ENCODE data around the gene PLCB1. TPM values are rescaled to one million over a fixed set of nuclear protein-coding genes. Genes with fewer than 3 reads are reported as not detected.
A peak's percentile ranks its signal among the peaks of the same experiment; 100 is the strongest.

PLCB1 gene
- total and polyA plus RNA-seq, 5 experiments from 2014 or later, result 1.4 to 3.8 (median 2.8) TPM

DNA sequence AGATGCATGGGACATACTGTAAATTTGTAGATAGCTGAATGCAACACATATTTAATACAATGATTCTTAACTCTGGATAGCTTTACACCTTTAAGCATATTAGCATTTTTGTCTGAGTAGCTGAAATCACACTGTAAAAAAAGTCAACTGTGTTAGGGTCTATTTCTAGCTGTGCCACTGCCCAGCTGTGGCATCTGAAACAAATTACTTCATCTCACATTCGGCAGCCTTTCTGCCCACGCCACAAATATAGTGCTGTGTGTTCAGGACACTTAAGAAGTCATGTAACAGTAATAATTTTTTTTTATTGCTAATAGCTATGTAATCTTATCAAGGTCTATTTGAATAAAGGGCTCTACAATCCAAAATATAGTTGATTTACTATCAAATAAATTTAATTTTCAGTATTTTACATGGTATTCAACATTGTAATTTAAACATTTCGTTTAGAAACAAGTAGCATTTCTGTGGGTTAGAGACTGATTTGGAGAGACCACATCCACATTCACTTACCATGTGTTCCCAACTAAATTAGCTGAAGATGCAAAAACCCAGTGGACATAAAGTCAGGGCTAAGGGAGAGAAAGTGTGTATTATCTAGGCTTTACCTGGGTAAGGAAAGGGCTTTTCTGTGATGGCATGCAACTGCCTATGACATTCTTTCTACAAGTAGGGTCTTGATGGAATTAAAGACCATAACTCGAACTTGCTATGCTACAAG, 276.7 kb downstream of the PLCB1 start:
- H3K36me3 Mint-ChIP-seq, result no peaks in the 10 kb centered on the region
- no peak overlapping the region for H3K4me3 Mint-ChIP-seq
- no peaks in the 10 kb centered on the region for H3K4me1 Mint-ChIP-seq
- POLR2A ChIA-PET, result no interaction called here
- no peak overlapping the region for H3K27ac Mint-ChIP-seq
- peaks cover 0 to 2% (median 0%) of the 10 kb centered on the region in 5 donors for H3K27me3 Mint-ChIP-seq
- DNase-seq (no peak), ATAC-seq (no peak)
- no peaks in the 10 kb centered on the region for H3K9me3 Mint-ChIP-seq

DNA sequence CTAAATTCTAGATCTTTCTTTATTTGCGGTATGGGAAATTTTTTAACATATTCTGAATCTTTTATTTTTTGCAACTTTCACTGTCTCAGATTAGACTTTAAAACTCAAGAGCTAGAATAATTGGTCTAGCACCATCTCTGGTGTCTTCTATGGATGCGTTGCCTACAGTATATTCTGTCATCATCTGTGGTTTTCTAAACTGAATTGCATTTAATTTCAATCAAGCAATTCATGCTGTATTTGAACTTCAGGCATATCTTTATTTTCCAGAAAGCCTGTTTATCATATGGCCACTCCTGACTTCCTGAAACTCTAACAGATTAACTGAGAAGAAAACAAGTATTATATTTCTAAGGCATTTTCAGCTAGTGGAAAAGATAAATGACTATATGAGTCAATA, 281.6 kb downstream of the PLCB1 start:
- no peaks in the 10 kb centered on the region for H3K36me3 Mint-ChIP-seq
- POLR2A ChIA-PET, result no interaction called here
- no peaks in the 10 kb centered on the region for H3K9me3 Mint-ChIP-seq
- no peak overlapping the region for H3K4me3 Mint-ChIP-seq
- H3K27ac Mint-ChIP-seq, result no peak overlapping the region
- DNase-seq (no peak), ATAC-seq (no peak)
- peaks cover 0 to 3% (median 0%) of the 10 kb centered on the region in 5 donors for H3K27me3 Mint-ChIP-seq
- H3K4me1 Mint-ChIP-seq, result no peaks in the 10 kb centered on the region

DNA sequence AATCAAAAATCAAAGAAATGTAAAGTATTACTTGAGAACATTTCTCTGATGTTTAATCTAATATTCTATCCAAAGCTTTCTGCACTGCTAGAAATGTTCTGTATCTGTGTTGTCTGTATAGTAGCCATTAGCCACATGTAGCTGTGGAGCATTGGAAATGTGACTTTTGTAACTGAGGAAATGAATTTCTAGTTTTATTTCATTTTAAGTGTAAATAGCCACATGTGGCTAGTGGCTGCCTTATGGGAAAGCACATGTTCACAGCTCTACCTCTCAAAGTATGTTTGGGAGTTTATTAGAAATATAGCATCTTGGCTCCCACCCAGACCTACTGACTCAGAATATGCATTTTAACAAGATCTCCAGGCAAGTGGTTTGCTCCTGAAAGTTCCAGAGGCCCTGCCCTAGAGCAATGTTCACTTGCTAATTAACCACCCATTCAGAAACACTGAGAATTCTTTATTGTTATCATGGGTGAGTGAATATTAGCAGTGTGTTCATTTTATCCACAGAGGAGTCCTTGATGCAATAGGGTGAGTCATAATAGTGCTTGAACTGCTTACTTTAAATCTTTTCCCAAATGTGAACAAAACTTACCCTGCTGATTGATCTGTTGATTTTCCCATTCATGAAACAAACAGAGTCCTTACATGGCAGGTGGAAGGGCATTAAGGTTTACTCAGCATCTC, 282.7 kb downstream of the PLCB1 start:
- Mint-ChIP-seq H3K27me3 (peaks cover 0 to 3% (median 0%) of the 10 kb centered on the region in 5 donors), H3K36me3 (no peaks in the 10 kb centered on the region), H3K4me3 (no peak overlapping the region), H3K4me1 (no peaks in the 10 kb centered on the region), H3K9me3 (no peaks in the 10 kb centered on the region), H3K27ac (no peak overlapping the region)
- no peak for ATAC-seq
- no peak for DNase-seq
- POLR2A ChIA-PET, result no interaction called here

DNA sequence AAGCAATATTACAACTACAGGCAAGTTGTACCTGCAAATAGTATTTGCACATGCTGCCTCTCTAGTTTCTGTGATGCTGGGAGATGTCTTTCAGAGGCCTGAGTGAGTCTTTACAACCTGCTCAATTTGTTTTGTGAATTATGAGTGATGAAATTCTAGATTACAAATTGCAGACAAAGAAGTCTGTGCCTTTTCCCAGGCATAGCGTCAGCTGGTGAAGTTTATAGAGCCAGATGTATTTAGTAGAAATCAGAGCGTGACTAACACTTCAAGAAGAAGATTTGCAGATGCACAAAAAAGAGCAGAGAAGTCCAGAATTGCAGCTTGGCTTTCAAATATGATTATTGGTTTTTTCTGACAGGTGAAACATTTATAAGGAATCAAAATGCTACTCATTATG, 289.9 kb downstream of the PLCB1 start:
- peaks cover 0 to 2% (median 0%) of the 10 kb centered on the region in 5 donors for H3K27me3 Mint-ChIP-seq
- H3K36me3 Mint-ChIP-seq, result peaks cover 0 to 2% (median 0%) of the 10 kb centered on the region in 3 donors
- H3K27ac Mint-ChIP-seq, result no peak overlapping the region
- peaks cover 0 to 4% (median 0%) of the 10 kb centered on the region in 4 donors for H3K4me1 Mint-ChIP-seq
- POLR2A ChIA-PET, result no interaction called here
- no peak overlapping the region for H3K4me3 Mint-ChIP-seq
- ATAC-seq (no peak), DNase-seq (no peak)
- peaks cover 0 to 2% (median 0%) of the 10 kb centered on the region in 9 donors for H3K9me3 Mint-ChIP-seq

DNA sequence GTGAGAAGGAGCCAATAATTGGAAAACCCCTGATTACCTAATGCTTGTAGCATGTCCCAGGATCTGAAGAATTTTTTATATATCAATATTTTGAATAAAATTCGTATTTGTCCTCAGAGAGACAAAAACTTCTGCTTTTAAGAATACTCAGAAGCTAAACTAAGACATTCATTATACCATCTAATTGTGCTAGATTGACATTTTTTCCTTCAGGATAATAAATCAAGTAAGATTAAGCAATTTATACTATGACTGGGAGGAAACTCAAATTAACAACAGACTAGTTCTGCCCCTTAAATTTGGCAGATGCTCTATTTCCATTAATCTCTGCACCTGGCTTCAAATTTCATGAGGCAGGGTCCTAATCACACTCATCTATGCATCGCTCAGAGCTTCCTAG, 291.4 kb downstream of the PLCB1 start:
- H3K27ac Mint-ChIP-seq, result no peak overlapping the region
- POLR2A ChIA-PET, result no interaction called here
- peaks cover 0 to 9% (median 0%) of the 10 kb centered on the region in 4 donors for H3K4me1 Mint-ChIP-seq
- ATAC-seq (no peak), DNase-seq (no peak)
- peaks cover 0 to 2% (median 0%) of the 10 kb centered on the region in 3 donors for H3K36me3 Mint-ChIP-seq
- H3K27me3 Mint-ChIP-seq, result no peaks in the 10 kb centered on the region
- H3K4me3 Mint-ChIP-seq, result no peak overlapping the region
- peaks cover 0 to 2% (median 0%) of the 10 kb centered on the region in 9 donors for H3K9me3 Mint-ChIP-seq

DNA sequence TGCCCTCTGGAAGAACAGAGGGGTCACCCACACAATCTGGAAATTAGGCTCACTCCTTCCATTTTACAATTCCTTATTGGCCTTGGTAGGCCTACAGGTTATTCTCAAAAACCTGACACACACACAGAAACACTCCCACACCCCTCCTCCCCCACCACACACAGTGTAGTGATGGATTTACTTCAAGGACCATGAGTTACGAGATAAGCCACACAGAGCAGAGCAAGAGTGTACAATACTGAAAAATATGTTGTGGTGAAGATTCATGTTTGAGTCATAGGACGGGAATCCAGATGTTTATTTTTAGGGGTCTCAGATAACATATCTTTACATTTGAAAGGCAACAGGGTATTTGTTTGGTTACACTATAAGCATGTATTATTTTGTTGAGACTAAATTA, 291.9 kb downstream of the PLCB1 start:
- Mint-ChIP-seq H3K27ac (no peak overlapping the region), H3K27me3 (no peaks in the 10 kb centered on the region), H3K4me1 (peaks cover 0 to 15% (median 0%) of the 10 kb centered on the region in 4 donors), H3K36me3 (peaks cover 0 to 2% (median 0%) of the 10 kb centered on the region in 3 donors), H3K9me3 (peaks cover 0 to 2% (median 0%) of the 10 kb centered on the region in 9 donors), H3K4me3 (no peak overlapping the region)
- POLR2A ChIA-PET, result no interaction called here
- ATAC-seq, result no peak
- no peak for DNase-seq

DNA sequence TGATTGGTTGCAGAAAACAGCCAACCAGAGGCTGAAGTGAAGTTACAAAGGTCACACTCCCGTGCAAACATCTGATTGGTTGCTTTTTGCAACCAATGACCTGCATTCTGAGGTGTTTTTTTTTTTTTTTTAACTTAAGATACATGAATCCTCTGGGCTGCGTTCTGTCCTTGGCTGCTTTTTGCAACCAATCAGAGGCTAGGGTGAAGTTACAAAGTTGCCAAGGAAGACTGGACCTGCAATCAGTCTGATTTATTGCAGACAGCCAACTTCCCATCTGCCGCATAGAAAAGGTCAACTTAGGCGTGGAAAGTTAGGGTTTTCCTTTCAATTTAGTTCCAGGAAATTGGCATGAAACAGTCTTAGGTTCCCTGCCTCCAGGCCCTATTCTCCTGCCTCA, 292.9 kb downstream of the PLCB1 start:
- Mint-ChIP-seq H3K27me3 (no peaks in the 10 kb centered on the region), H3K9me3 (peaks cover 0 to 2% (median 0%) of the 10 kb centered on the region in 9 donors), H3K4me3 (no peak overlapping the region), H3K27ac (no peak overlapping the region), H3K36me3 (peaks cover 0 to 2% (median 0%) of the 10 kb centered on the region in 3 donors), H3K4me1 (peaks cover 0 to 21% (median 0%) of the 10 kb centered on the region in 4 donors)
- POLR2A ChIA-PET, result no interaction called here
- DNase-seq (no peak), ATAC-seq (no peak)

DNA sequence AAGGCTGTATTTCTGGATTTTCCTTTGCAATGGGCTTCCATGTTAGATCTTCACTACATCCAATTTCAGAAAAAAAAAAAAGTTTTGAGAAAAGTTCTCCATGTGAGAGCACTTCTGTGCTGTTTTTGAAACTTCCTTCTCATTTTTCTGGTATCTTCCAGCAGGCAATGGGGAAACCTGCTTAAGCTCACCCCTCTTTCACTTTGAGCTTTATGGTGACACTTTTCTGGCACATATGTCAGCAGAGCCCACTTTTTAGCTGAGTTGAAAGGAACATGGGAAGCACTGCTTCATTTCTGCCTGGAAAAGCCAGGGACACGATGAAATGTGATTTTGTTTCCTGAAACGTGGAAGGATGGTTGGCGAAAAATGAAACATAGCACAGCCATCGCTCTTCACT, 293.7 kb downstream of the PLCB1 start:
- peaks cover 0 to 23% (median 0%) of the 10 kb centered on the region in 4 donors for H3K4me1 Mint-ChIP-seq
- peaks cover 0 to 2% (median 0%) of the 10 kb centered on the region in 3 donors for H3K36me3 Mint-ChIP-seq
- H3K27me3 Mint-ChIP-seq, result no peaks in the 10 kb centered on the region
- POLR2A ChIA-PET, result no interaction called here
- no peak for ATAC-seq
- H3K9me3 Mint-ChIP-seq, result peaks cover 0 to 2% (median 0%) of the 10 kb centered on the region in 9 donors
- H3K4me3 Mint-ChIP-seq, result no peak overlapping the region
- no peak for DNase-seq
- H3K27ac Mint-ChIP-seq, result no peak overlapping the region

DNA sequence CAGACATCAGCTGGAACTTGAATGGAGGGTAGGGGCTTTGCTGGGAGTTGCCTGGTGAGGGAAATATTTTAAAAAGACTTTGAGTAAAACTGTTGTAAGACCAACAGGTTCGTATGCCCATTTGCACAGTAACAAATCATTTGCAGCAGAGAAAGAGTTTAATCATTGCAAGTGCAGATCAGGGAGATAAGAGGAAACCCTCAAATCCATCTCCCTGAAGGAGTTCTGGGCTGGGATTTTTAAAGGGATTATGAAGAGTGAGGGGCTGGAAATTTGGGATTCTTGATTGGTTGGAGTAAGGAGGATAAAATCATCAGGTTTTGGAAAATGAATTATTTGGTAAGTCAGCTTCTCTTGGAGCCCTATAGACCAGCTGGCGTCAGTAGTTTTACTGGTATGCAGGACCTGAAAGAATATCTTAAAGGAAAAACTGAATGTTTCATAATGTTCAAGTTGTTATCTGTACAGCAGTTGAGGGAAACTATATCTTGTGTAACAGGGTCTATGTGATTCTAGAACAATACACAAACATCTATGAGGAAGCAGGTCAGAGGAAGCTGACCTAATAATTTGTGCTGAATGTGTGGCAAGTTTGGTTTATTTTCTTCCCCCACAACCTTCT, 295.5 kb downstream of the PLCB1 start:
- no peak overlapping the region for H3K4me3 Mint-ChIP-seq
- H3K36me3 Mint-ChIP-seq, result peaks cover 0 to 2% (median 2%) of the 10 kb centered on the region in 3 donors
- ATAC-seq, result no peak
- no peak overlapping the region for H3K27ac Mint-ChIP-seq
- DNase-seq, result no peak
- peaks cover 0 to 2% (median 0%) of the 10 kb centered on the region in 9 donors for H3K9me3 Mint-ChIP-seq
- POLR2A ChIA-PET, result no interaction called here
- no peaks in the 10 kb centered on the region for H3K27me3 Mint-ChIP-seq
- H3K4me1 Mint-ChIP-seq, result peaks cover 0 to 23% (median 0%) of the 10 kb centered on the region in 4 donors

DNA sequence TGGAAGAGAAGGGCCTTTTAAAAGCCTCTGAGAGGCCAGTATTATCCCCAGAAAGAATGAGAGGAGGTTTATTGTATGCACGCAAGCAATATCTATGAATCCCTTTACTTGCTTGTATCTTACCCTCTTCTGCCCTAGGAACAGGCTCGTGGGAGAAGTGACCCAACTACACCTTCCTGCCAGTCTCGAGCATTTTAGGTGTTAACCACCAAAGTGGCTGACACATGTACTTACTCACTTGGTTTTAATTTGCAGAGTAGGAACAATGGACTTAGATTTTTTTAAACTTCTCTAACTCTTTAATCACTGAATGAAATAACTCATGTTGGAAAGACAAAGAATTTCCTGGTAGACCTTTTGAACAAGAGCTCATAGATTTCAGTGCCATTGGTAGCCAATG, 296.9 kb downstream of the PLCB1 start:
- peaks cover 0 to 2% (median 0%) of the 10 kb centered on the region in 9 donors for H3K9me3 Mint-ChIP-seq
- no peak for ATAC-seq
- H3K36me3 Mint-ChIP-seq, result peaks cover 0 to 2% (median 2%) of the 10 kb centered on the region in 3 donors
- H3K27ac Mint-ChIP-seq, result no peak overlapping the region
- DNase-seq, result no peak
- H3K27me3 Mint-ChIP-seq, result no peaks in the 10 kb centered on the region
- H3K4me1 Mint-ChIP-seq, result peaks cover 0 to 23% (median 0%) of the 10 kb centered on the region in 4 donors
- POLR2A ChIA-PET, result no interaction called here
- peak overlapping the region in 1 of 10 donors; percentile 20 for H3K4me3 Mint-ChIP-seq

DNA sequence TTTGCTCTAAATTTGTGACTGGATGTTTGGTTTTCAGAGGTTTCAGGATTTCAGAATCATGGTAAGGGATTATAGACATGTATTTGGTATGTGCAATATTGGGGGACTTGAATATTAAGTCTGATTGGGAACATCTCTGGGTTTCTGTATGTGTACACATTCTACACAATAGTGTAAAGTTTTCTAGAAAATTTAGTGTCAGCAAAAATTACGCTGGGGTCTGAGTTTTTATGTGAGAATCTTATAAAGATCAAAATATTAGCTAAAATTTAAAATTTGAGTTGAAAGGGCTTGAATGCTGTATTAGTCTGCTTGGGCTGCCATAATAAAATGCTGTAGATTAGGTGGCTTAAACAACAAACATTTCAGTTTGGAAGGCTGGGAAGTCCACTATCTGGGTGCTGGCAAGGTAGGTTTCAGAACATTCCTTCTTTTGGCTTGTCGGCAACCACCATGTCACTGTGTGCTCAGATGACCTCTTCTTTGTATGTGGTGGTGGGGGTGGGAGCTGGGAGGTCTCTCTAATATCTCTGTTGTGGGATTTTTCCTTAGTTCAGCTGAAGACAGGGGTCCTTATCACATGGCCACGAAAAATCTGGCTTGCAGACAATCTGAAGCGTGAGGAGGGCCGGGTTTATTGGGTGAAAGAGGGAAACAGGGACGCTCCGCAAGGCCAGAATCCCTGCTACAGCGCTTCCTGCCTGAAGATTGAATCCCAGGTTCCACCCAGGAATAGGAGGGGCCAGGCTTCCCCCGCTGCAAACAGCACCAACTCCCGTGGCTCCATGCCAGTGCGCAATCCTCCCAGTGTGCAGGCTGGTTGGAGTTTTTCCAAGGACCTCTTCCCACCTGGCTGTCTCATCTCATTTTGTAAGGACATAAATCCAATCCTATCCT, 299.7 kb downstream of the PLCB1 start:
- no peak overlapping the region for H3K27ac Mint-ChIP-seq

DNA sequence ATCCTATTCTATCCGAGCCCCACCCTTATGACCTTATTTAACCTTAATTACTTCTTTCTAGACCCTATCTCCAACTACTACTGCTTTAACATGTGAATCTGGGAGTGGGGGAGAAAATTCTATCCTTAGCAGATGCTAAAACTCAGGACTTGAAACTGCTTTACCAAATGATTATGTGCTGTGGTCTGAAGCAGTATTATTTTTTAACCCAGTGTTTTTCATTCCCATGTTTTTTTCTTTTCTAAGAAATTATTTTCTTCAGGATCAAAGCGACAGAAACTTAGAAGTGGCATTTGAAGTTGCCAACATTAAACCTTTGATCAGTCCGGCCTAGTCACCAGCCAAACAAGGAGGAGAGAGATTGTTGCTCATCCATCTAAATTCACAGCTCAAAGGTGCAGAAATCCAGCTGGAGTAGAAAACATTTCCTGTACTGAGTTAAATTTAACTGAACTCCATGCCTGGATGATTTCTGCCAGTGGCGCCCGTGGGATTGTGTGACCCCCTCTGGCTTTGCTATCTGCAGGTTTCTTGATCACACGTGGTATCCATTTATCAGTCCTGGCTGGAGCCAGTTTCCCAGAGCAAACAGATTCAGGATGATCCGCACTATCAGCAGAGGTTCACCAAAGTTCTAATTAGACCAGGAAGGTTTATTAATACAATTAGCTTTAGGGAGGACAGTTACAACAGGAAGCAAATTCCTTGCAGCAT, 300.5 kb downstream of the PLCB1 start:
- no peak overlapping the region for H3K27ac Mint-ChIP-seq

More for the DNA sequence above, 299.7 kb downstream of the PLCB1 start:
- Mint-ChIP-seq H3K4me1 (peaks cover 0 to 24% (median 0%) of the 10 kb centered on the region in 4 donors), H3K9me3 (no peaks in the 10 kb centered on the region), H3K36me3 (peaks cover 0 to 2% (median 0%) of the 10 kb centered on the region in 3 donors), H3K4me3 (no peak overlapping the region), H3K27me3 (no peaks in the 10 kb centered on the region)
- no peak for ATAC-seq
- DNase-seq, result no peak
- POLR2A ChIA-PET, result no interaction called here

More for the DNA sequence above, 300.5 kb downstream of the PLCB1 start:
- H3K9me3 Mint-ChIP-seq, result no peaks in the 10 kb centered on the region
- H3K27me3 Mint-ChIP-seq, result no peaks in the 10 kb centered on the region
- H3K4me3 Mint-ChIP-seq, result no peak overlapping the region
- peaks cover 0 to 22% (median 0%) of the 10 kb centered on the region in 4 donors for H3K4me1 Mint-ChIP-seq
- ATAC-seq (no peak), DNase-seq (no peak)
- H3K36me3 Mint-ChIP-seq, result peaks cover 0 to 2% (median 0%) of the 10 kb centered on the region in 3 donors
- POLR2A ChIA-PET, result no interaction called here

All from naive thymus-derived CD8-positive, alpha-beta T cell (primary cell).